Measurements from ENCODE around the gene CCDC57.
"Not testable (repeated sequence)": the region's sequence is repeated elsewhere in the genome, so short reads cannot be mapped to it uniquely, and the experiment has no call there.

CCDC57 gene

DNA sequence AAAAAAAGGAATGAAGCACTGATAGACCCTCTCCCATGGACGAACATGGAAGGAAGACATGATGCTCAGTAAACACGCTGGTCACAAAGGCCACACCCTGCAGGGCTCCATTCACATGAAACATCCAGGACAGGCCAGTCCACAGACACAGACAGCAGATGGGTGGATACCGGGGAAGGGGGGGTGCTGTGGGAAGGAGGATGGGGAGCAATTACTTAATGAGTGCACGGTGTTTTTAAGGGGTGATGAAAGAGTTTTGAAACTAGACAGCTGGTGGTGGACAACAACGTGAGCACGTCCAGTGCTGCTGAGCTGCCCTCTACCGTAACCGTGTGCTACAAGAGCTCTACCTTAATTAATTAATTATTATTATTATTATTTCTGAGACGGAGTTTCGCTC is 10.2 kb upstream of the CCDC57 start:
- DNase-seq = no peak

- no peak for DNase-seq
Measured at GRCh38 chr17:82221341-82221902, 8.8 kb upstream of the CCDC57 start.

DNA sequence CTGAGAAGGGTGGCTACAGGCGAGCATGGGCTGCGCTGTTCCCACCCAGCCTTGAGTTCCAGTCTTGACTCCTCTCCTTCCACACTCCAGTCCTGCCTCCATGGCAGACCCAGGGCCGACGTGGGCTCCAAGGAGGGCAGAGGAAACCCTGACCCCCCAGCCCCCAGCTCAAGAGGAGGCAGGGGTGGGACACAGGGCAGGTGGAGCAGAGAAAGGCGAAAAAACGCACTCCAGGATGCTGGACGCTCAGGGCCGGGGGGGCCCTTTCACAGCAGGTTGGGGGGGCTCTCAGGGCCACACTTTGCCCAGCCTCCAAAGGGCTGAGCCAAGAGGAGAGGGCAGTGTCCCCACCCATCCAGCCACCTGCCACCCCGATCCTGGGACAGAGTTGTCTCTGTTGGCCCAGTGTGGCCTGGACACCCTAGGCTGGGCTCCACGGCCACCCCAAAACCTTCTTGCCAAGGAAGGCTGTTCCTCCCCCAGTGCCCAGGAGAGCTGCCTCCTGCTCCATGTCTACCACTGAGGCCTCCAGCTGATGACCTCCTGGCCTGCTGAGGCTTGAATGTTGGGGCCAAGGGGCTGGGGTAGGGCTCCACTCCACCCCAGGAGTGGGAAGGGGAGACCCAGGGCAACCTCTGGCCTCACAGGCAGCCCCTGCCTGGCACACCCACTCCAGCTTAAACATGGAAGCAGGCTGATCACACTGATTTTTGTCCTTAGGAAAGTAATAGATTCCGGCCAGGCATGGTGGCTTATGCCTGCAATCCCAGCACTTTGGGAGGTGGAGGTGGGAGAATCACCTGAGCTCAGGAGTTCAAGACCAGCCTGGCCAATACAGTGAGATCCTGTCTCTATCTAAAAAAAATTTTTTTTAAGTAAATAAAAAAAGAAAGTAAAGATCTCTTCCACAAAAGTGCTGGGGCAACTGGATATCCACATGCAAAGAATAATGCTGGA is 7.4 kb upstream of the CCDC57 start:
- no peak for DNase-seq

GRCh38 chr17:82219083-82219482 is 6.4 kb upstream of the CCDC57 start:
- no peak for DNase-seq

GRCh38 chr17:82218349-82219075 is 5.9 kb upstream of the CCDC57 start:
- no peak for DNase-seq

DNA sequence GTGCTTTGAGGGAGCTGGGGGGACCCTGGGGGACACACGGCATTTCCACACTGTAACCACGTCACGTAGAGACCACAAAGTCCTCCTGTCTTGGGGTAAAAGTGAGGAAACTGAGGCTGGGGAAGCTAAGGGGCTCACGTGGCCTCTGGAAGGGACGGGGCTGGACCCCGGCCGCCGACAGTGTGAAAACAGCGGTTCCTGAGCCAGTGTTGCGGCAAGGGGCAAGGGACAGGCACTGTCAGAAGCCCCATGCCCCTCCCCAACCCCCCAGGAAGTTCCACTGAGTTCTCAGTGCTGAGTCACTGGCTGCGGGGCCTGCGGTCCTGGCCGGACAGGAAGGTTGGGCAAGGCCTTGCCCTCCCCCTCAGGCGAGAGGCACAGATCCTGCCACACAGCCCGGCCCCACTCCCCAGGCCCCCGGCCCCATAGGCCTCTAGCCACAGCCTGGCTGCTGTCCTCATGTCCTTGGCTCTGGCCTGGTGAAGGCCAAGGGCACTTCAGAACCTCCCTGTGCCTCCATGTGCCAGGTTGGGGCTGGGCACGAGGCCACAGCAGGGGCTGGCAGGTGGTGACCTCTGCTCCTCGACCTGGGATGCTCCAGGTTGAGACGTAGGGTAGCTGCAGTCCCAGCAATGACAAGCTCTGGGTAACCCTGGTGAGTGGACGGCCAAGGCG is 5.0 kb upstream of the CCDC57 start:
- no peak for DNase-seq

GRCh38 chr17:82217120-82217529 is 4.5 kb upstream of the CCDC57 start:
- no peak for DNase-seq

GRCh38 chr17:82216301-82217119 is 3.9 kb upstream of the CCDC57 start:
- DNase-seq = no peak

GRCh38 chr17:82215972-82216300 is 3.3 kb upstream of the CCDC57 start:
- DNase-seq = no peak

DNA sequence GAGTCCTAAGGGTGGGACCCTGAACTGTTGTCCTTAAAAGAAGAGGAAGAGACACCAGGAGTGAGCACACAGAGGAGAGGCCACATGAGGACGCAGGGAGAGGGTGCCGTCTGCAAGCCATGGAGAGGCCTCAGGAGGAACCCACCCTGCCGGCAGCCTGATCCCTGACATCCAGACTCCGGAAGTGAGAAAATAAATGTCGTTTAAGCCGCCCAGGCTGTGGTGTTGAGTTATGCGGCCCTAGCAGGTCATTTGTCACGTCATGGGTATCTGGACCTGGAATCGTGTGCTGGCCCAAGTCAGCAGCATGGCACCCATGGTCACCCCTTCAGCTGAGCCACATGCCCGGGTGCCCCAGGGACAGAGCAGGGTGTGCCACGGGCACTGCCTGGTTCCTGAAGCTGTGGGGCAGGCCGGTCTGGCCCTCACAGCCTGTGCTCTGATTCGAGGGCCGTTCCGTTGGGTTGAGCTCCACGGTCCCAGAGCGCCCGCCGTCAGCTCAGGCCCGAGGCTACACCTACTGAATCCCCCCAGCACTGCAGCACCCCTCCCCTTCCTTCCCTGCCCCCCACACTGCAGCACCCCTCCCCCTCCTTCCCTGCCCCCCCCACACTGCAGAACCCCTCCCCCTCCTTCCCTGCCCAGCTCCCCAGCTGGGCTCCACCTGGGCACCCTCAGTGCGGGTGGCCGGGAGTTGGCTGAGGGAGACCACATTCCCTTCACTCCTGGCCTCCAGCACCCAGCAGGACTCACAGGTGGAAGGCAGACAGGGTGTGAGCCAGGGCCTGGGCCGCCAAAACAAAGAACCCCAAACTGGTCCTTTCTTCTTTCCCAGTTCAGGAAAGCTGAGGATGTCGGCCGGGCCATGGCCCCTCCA is 2.7 kb upstream of the CCDC57 start:
- peak in 1 of 2 experiments; percentile 24 for DNase-seq

DNA sequence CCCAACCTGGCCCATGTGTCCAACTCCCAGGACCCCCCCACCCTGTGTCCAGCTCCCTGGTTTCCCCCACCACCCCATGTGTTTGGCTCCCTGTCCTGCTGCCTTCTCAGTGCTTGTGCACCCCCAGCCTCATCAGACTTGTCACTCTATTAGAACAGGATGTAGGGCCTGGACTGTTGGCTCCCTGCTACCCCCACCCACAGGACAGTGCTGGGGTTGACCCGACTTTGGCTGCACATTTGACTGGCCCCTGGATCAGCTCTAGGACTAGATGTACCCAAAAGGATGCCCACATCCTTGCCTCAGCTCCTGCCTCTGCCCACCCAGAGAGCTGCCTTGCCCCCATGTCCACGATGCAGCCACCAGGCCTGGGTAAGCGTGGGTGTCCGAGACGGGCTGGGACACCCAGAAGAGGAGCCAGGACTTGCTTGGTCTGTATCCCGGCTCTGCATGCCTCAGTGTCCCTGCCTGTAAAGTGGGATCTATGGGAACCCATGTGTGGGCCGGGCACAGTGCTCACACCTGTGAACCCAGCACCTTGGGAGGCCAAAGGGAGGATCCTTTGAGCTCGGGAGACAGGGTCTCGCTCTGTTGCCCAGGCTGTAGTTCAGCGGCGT is 1.5 kb upstream of the CCDC57 start:
- no peak for DNase-seq

- DNase-seq = peak; percentile 55 to 68
Measured at GRCh38 chr17:82213251-82214011, 789 bp upstream of the CCDC57 start.

DNA sequence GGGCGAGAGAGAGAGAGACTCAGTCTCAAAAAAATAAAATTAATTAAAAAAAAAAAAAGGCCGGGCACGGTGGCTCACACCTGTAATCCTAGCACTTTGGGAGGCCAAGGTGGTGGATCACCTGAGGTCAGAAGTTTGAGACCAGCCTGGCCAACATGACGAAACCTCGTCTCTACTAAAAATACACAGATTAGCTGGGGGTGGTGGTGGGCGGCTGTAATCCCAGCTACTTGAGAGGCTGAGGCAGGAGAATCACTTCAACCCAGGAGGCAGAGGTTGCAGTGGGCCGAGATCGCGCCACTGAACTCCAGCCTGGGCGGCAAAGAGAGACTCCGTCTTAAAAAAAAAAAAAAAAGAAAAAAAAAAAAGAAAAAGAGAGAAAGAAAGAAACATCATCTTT is 2.0 kb downstream of the CCDC57 start:
- not testable (repeated sequence) for DNase-seq

DNA sequence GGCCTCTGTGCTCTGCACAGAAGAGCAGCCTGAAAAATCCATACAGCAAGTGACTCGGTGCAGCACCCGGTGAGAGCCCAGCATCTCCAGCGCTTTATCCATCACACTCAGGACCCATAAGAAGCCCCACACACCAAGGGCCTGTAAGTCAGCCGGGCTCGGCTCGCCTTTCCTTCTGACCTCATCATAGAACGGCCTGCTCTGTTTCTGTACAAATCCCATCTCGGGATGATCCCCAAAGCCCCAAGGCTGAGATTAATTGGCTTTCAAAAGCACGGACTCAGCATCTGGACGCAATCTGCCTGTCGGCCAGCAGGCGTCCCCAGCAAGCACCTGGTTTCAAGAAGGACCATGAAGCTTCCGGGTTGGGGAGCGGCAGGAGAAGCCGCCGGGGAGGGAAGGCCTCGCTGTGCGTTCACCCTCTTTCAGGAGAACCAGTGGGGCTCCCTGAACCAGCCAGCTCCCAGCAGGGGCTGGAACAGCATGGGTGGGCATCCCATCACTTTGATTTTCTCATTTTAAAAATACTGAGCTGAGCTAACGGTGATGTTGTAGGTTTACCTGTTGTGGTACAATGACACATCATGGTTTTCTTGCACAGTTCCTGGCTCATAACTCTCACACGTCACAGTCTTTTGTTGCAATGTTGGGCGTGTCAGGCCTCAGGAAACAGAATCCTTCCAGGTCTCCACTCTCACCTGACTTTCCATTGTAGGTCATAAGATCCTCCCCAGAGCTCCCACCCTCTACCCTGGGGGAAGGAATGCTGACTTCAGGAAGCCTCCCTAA is 6.7 kb downstream of the CCDC57 start:
- peak; percentile 70 to 90 for DNase-seq

- no peak for DNase-seq
Measured at GRCh38 chr17:82204831-82205719, 7.6 kb downstream of the CCDC57 start.

DNA sequence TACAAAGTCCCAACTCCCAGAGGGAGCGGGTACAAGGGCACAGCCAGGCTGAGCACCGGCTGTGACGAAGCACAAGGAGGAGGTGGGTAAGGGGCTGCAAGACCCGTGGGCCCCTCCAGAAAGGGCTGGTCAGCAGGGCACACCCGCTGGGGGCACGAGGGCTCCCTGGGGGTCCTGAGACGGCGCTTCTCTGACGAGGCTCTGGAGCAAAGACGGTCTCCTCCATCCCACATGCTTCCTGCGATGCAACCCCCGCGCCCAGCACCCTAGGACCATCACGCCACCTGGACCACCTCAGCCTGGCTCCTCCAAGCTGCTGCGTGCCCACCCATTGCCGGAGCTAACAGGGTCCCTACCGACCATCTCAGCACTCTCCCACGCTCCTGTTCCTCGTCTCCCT is 8.7 kb downstream of the CCDC57 start:
- no peak for DNase-seq

DNA sequence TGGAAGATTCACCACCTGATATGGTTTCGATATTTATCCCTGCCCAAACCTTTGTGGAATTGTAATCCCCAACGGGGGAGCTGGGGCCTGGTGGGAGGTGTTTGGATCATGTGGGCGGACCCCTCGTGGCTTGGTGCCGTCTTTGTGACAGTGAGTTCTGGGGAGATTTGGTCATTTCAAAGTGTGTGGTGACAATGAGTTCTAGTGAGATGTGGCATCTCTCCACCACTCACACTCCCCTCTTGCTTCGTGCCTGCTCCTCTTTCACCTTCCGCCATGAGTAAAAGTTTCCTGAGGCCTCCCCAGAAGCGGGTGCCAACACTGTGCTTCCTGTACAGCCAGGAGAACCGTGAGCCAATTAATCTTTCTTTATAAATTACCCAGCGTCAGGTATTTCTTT is 9.7 kb downstream of the CCDC57 start:
- no peak for DNase-seq

DNA sequence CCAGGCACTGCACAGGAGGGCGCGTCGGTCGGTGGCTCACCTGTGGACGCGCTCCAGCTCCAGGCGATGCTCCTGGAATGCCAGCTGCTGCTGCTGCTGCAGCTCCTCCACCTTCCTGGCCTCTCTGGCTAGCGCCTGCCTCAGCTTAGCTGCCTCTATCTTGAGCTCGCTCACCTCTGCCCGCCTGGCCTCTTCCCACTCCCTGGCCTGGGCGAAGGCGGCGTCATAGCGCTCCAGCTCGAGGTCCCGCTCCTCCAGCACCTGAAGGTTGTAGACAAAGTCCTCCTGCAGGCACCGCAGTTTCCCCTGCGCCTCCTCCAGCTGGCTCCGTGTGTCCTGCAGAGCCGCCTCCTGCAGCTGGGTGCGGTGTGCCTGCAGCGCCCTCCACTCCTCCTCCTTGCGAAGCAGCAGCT is 11.1 kb downstream of the CCDC57 start:
- no peak for DNase-seq
